HepG2 (cell line): Measurements from ENCODE around the gene SDC1. TPM values are rescaled to one million over a fixed set of nuclear protein-coding genes. Genes with fewer than 3 reads are reported as not detected.

Source experiments
- CCDC6 ChIP-seq: sonication (generic); formaldehyde crosslinking; IDR thresholded peaks from 2 replicates; pipeline ENCODE4 v1.8.1; 2022; ENCODE audit warnings: mild to moderate bottlenecking, missing genetic modification reagents, moderate library complexity
- EHMT2 ChIP-seq: fragments of 200-600 bp; sonication (generic); IDR thresholded peaks from 2 replicates; pipeline ENCODE4 v1.7.0; 2017; ENCODE audit warnings: antibody characterized with exemption, low read depth, low read length, borderline replicate concordance
- WIZ ChIP-seq: sonication (generic); formaldehyde crosslinking; IDR thresholded peaks from 2 replicates; pipeline ENCODE4 v1.5.1; 2020; ENCODE audit warnings: mild to moderate bottlenecking, missing genetic modification reagents
- ZBTB21 ChIP-seq: sonication (generic); formaldehyde crosslinking; IDR thresholded peaks from 2 replicates; pipeline ENCODE4 v1.4.0; 2020; ENCODE audit warnings: missing genetic modification reagents
- ZHX2 ChIP-seq, 2 experiments: sonication (generic) in 1 of 2; formaldehyde crosslinking in 1 of 2; IDR thresholded peaks; 2 replicates each; pipeline versions ENCODE4 v1.6.1 to v1.9.0; 2014 to 2022; ENCODE audit warnings: antibody characterized with exemption in 1 of 2, borderline replicate concordance in 1 of 2, inconsistent platforms in 1 of 2, low read depth in 1 of 2, missing genetic modification reagents in 1 of 2
- ZNF841 ChIP-seq: sonication (generic); formaldehyde crosslinking; IDR thresholded peaks from 2 replicates; pipeline ENCODE4 v1.8.1; 2023; ENCODE audit warnings: missing genetic modification reagents, borderline replicate concordance
- ZZZ3 ChIP-seq: sonication (generic); formaldehyde crosslinking; IDR thresholded peaks from 2 replicates; pipeline ENCODE4 v1.4.0; 2020; ENCODE audit warnings: missing genetic modification reagents, mild to moderate bottlenecking, borderline replicate concordance
- polyA plus RNA-seq, 8 experiments: library from polyadenylated mRNA; depleted of rRNA in 3 of 8; stranded (reverse) in 7 of 8; unstranded in 1 of 8; fragments of >200 nt; fragmentation: Illumina TruSeq in 4 of 8; extraction: Trizol in 4 of 8; gene quantifications; 2 replicates each; pipeline versions ENCODE4 v1.2.1 to v1.2.3, GENCODE V29; 2011 to 2016; ENCODE audit warnings: low read depth in 4 of 8, missing spikeins in 1 of 8, mixed read lengths in 1 of 8; ENCODE audit not compliant: insufficient read depth in 1 of 8
- total RNA-seq, 5 experiments: library from RNA; depleted of rRNA; stranded (reverse); fragments of >200 nt; fragmentation: Illumina TruSeq; extraction: Trizol; gene quantifications; 2 replicates each; pipeline ENCODE4 v1.2.3, GENCODE V29; 2016; ENCODE audit warnings: low read depth in 1 of 5
- TF ChIP-seq, protein P1 (sequence below): sonication (generic); formaldehyde crosslinking; IDR thresholded peaks from 2 replicates; pipeline ENCODE4 v1.4.0; 2020; ENCODE audit warnings: missing genetic modification reagents
- TF ChIP-seq, protein P2 (sequence below), 2 experiments: fragments of 450-650 bp in 1 of 2; sonication (generic) in 1 of 2; formaldehyde crosslinking; IDR thresholded peaks; 2 replicates each; pipeline versions ENCODE4 v1.5.0 to v1.8.0; 2020 to 2022; ENCODE audit warnings: mild to moderate bottlenecking in 1 of 2, missing genetic modification reagents in 1 of 2
- TF ChIP-seq, protein P3 (sequence below): sonication (generic); formaldehyde crosslinking; IDR thresholded peaks from 2 replicates; pipeline ENCODE4 v1.8.0; 2022; ENCODE audit warnings: low read depth, missing genetic modification reagents
- TF ChIP-seq, protein P4 (sequence below): fragments of 450-650 bp; IDR thresholded peaks from 2 replicates; pipeline ENCODE4 v1.6.1; 2016
- TF ChIP-seq, protein P5 (sequence below): sonication (generic); formaldehyde crosslinking; IDR thresholded peaks from 2 replicates; pipeline ENCODE4 v1.5.0; 2020; ENCODE audit warnings: mild to moderate bottlenecking, missing genetic modification reagents

The SDC1 gene
- total and polyA plus RNA-seq, 2 of the 13 experiments (the other 11 are each of a cell fraction or from before 2014, with no cell fraction given) = 108 to 119 TPM

GRCh38 chr2:20215183-20216040, 9.5 kb downstream of the SDC1 start (continued):
- TF ChIP-seq ZHX2 (IDR thresholded peaks at IDR 0.05; ENCODE audit: low read depth) (peak; percentile 65; the same call in 1 of the 2 replicates), ZHX2 (CRISPR knock-in tag; IDR thresholded peaks at IDR 0.05; ENCODE audit: borderline replicate concordance) (no peak), EHMT2 (no peak), ZNF841 (CRISPR knock-in tag) (no peak), WIZ (CRISPR knock-in tag) (no peak), ZBTB21 (peak; percentile 48; the same call in 1 of the 2 replicates), CCDC6 (no peak), ZZZ3 (CRISPR knock-in tag) (0 out of 2 replicates have a peak, but pooled peaks have one; percentile 77)
- TF ChIP-seq, protein P1, sequence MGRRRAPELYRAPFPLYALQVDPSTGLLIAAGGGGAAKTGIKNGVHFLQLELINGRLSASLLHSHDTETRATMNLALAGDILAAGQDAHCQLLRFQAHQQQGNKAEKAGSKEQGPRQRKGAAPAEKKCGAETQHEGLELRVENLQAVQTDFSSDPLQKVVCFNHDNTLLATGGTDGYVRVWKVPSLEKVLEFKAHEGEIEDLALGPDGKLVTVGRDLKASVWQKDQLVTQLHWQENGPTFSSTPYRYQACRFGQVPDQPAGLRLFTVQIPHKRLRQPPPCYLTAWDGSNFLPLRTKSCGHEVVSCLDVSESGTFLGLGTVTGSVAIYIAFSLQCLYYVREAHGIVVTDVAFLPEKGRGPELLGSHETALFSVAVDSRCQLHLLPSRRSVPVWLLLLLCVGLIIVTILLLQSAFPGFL (CRISPR knock-in tag) = no peak
- TF ChIP-seq, protein P2, sequence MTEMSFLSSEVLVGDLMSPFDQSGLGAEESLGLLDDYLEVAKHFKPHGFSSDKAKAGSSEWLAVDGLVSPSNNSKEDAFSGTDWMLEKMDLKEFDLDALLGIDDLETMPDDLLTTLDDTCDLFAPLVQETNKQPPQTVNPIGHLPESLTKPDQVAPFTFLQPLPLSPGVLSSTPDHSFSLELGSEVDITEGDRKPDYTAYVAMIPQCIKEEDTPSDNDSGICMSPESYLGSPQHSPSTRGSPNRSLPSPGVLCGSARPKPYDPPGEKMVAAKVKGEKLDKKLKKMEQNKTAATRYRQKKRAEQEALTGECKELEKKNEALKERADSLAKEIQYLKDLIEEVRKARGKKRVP (CRISPR knock-in tag; IDR thresholded peaks at IDR 0.05) = no peak
- TF ChIP-seq, protein P3, sequence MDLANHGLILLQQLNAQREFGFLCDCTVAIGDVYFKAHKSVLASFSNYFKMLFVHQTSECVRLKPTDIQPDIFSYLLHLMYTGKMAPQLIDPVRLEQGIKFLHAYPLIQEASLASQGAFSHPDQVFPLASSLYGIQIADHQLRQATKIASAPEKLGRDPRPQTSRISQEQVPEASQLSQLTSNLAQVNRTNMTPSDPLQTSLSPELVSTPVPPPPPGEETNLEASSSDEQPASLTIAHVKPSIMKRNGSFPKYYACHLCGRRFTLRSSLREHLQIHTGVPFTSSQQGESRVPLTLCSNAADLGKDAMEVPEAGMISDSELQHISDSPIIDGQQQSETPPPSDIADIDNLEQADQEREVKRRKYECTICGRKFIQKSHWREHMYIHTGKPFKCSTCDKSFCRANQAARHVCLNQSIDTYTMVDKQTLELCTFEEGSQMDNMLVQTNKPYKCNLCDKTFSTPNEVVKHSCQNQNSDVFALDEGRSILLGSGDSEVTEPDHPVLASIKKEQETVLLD (CRISPR knock-in tag) = 0 out of 2 replicates have a peak, but pooled peaks have one; percentile 44
- TF ChIP-seq, protein P4, sequence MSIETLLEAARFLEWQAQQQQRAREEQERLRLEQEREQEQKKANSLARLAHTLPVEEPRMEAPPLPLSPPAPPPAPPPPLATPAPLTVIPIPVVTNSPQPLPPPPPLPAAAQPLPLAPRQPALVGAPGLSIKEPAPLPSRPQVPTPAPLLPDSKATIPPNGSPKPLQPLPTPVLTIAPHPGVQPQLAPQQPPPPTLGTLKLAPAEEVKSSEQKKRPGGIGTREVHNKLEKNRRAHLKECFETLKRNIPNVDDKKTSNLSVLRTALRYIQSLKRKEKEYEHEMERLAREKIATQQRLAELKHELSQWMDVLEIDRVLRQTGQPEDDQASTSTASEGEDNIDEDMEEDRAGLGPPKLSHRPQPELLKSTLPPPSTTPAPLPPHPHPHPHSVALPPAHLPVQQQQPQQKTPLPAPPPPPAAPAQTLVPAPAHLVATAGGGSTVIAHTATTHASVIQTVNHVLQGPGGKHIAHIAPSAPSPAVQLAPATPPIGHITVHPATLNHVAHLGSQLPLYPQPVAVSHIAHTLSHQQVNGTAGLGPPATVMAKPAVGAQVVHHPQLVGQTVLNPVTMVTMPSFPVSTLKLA = no peak
- TF ChIP-seq, protein P5, sequence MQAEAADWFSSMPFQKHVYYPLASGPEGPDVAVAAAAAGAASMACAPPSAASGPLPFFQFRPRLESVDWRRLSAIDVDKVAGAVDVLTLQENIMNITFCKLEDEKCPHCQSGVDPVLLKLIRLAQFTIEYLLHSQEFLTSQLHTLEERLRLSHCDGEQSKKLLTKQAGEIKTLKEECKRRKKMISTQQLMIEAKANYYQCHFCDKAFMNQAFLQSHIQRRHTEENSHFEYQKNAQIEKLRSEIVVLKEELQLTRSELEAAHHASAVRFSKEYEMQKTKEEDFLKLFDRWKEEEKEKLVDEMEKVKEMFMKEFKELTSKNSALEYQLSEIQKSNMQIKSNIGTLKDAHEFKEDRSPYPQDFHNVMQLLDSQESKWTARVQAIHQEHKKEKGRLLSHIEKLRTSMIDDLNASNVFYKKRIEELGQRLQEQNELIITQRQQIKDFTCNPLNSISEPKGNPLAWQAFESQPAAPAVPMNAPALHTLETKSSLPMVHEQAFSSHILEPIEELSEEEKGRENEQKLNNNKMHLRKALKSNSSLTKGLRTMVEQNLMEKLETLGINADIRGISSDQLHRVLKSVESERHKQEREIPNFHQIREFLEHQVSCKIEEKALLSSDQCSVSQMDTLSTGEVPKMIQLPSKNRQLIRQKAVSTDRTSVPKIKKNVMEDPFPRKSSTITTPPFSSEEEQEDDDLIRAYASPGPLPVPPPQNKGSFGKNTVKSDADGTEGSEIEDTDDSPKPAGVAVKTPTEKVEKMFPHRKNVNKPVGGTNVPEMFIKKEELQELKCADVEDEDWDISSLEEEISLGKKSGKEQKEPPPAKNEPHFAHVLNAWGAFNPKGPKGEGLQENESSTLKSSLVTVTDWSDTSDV (CRISPR knock-in tag) = no peak
